ENCODE measurements around the gene LOXL1. TPM values are rescaled to one million over a fixed set of nuclear protein-coding genes. Genes with fewer than 3 reads are reported as not detected.

LOXL1 gene
- total RNA-seq, 1 donor from 2014 or later: 31.9 TPM

DNA sequence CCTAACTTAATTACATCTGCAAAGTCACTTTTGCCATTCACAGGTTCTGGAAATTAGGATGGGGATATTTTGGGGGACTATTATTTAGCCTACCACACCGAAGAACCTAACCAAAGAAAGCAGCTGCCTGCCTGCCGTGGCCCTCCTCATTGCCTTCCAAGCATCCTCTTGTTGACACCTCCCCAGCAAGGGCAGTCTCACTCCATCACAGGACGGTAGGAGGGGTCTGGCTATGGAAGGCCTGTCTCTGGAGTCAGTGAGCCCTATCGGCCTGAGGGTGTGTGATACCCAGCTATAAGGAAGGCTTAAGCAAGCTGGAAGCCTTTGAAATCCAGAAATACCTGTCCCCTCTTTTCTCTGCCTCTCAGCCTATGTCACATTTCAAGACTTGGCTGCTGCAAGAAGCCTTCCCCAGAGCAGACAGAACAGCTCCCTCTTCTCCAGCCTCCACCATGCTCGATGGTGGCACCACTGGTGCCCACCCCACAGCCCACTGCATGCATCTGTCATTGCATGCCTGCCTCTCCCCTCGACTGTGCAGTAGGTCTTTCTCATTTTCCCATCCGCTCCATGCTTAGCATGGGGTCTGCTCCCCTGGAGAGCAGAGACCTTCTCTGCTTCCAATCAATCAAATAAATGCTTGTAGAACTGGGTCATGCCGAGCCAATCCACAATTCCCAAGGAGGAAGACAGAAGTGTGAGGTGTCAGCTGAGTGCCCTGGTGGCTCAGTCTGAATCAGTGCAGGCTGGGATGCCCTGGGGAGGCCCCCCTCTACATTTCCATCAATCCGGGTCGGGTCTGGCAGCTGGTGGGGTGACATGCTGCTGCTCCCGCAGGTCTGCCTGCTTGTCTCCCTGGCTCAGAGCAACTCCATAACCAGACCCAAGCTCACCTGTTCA, 23.9 kb upstream of the LOXL1 start:
- intact Hi-C loops (cut with micrococcal nuclease): no loop called here
- no peaks in the 10 kb centered on the region for H3K36me3 ChIP-seq
- H3K27me3 ChIP-seq (ENCODE audit: low read depth): no peaks in the 10 kb centered on the region
- no peak overlapping the region for H3K27ac ChIP-seq (replicated peaks)
- no peak for TF ChIP-seq CTCF (IDR thresholded peaks at IDR 0.05; ENCODE audit: borderline replicate concordance)
- no peak for DNase-seq
- peaks cover 7% of the 10 kb centered on the region for H3K4me1 ChIP-seq
- H3K4me3 ChIP-seq: no peak overlapping the region
- H3K9me3 ChIP-seq (replicated peaks): peaks cover 4% of the 10 kb centered on the region

DNA sequence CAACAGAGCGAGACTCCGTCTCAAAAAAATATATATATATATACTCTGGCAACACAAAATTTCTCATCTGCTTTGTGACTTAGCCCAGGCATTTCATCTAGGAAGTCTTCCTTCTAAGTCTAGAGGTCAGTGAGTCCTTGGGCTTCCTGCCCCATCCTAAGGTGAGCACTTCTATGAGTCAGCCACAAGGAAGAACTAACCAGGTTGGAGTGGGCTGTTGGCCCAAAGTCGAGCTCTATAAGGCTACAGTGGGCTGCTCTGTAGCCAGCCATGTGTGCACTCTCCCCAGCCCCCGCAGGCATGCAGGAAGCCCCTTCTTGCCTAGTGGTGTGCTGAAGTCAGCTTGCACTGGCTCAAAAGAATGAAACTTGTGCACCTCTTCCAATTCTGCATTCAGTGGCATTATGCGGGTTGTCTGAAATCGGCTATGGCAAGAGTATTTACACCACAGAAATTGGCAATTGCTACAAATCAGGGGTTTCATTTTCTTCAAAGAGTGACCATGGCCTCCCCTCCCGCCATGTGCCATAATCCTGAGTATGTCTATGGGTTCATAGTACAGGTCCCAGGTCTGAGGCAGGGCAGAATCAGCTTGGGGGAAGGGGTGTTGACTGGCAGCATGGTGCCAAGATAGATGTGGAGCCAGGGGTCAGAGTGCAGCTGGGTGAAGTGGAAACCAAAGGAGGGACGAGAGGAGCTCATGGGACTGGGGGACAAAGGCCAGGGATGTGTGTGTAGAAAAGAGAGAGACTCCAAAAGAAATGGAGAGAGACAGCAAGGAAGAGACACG, 22.0 kb upstream of the LOXL1 start:
- no peak for TF ChIP-seq CTCF (IDR thresholded peaks at IDR 0.05; ENCODE audit: borderline replicate concordance)
- Histone ChIP-seq H3K4me1 (peaks cover 16% of the 10 kb centered on the region), H3K27me3 (ENCODE audit: low read depth) (no peaks in the 10 kb centered on the region), H3K27ac (replicated peaks) (no peak overlapping the region), H3K9me3 (replicated peaks) (peaks cover 4% of the 10 kb centered on the region), H3K36me3 (no peaks in the 10 kb centered on the region), H3K4me3 (no peak overlapping the region)
- DNase-seq: no peak
- intact Hi-C loops (cut with micrococcal nuclease): no loop called here

DNA sequence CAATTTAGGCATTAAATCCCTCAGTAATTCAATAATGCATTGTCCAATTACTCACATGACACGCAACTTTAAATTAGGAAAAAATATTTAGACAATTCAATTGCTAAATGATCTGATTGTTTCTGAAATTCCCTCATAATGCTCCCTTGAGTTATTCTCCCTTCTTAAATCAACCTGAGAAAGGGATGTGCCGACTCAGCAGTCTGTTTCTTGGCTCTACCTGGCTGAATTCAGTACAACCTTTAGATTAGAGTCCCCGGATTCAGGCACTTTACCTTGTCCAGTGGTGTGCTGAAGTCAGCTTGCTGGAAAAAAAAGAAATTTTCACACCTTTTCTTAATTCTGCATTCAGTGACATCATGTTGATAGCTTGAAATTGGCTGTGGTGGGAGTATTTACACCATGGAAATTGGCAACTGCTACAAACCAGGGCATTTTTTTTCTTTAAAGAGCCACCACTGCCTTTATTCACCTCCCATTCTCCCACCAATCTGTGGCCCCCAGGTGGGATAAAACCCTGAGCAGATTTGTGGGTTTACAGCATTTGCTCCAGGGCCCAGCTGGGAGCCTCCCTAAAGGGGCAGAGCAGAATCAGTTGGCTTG, 20.9 kb upstream of the LOXL1 start:
- intact Hi-C loops (cut with micrococcal nuclease): no loop called here
- H3K36me3 ChIP-seq: no peaks in the 10 kb centered on the region

GRCh38 chr15:73906346-73907034, 19.8 kb upstream of the LOXL1 start:
- intact Hi-C loops (cut with micrococcal nuclease): no loop called here
- no peaks in the 10 kb centered on the region for H3K27me3 ChIP-seq (ENCODE audit: low read depth)
- H3K9me3 ChIP-seq (replicated peaks): peaks cover 4% of the 10 kb centered on the region
- TF ChIP-seq CTCF (IDR thresholded peaks at IDR 0.05; ENCODE audit: borderline replicate concordance): no peak
- H3K27ac ChIP-seq (replicated peaks): no peak overlapping the region
- H3K4me1 ChIP-seq: peaks cover 16% of the 10 kb centered on the region
- no peaks in the 10 kb centered on the region for H3K36me3 ChIP-seq
- no peak for DNase-seq
- no peak overlapping the region for H3K4me3 ChIP-seq

More for the DNA sequence above, 20.9 kb upstream of the LOXL1 start:
- H3K27me3 ChIP-seq (ENCODE audit: low read depth): no peaks in the 10 kb centered on the region
- peaks cover 16% of the 10 kb centered on the region for H3K4me1 ChIP-seq
- no peak overlapping the region for H3K4me3 ChIP-seq
- DNase-seq: no peak
- H3K9me3 ChIP-seq (replicated peaks): peaks cover 4% of the 10 kb centered on the region
- H3K27ac ChIP-seq (replicated peaks): no peak overlapping the region
- TF ChIP-seq CTCF (IDR thresholded peaks at IDR 0.05; ENCODE audit: borderline replicate concordance): no peak

DNA sequence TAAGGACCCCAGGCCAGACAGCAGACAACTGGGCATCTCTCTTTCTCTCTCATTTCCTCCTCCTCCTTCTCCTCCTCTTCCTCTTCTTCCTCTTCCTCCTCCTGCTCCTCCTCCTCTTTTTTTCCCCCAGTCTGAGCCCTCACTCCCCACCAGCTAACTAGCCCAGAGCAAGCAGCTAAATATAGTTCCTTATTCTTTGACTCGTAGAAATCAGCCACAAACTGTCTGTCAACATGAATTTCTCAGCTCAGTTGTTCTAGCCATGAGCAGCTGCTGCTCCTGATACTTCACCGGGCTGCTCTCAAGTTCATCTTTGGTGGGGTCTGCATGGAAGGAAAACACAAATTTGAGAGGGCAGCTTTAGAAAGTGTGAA, 19.2 kb upstream of the LOXL1 start:
- Histone ChIP-seq H3K4me1 (peaks cover 16% of the 10 kb centered on the region), H3K27ac (replicated peaks) (no peak overlapping the region), H3K27me3 (ENCODE audit: low read depth) (no peaks in the 10 kb centered on the region), H3K36me3 (no peaks in the 10 kb centered on the region), H3K4me3 (no peak overlapping the region), H3K9me3 (replicated peaks) (peaks cover 4% of the 10 kb centered on the region)
- no peak for TF ChIP-seq CTCF (IDR thresholded peaks at IDR 0.05; ENCODE audit: borderline replicate concordance)
- no peak for DNase-seq
- intact Hi-C loops (cut with micrococcal nuclease): no loop called here

Measured in left ventricle myocardium inferior (tissue), 1 donor.